ENCODE results near the gene GRK7. TPM values are rescaled to one million over a fixed set of nuclear protein-coding genes. Genes with fewer than 3 reads are reported as not detected.

The GRK7 gene
- total RNA-seq, 1 donor from 2014 or later: not detected

DNA sequence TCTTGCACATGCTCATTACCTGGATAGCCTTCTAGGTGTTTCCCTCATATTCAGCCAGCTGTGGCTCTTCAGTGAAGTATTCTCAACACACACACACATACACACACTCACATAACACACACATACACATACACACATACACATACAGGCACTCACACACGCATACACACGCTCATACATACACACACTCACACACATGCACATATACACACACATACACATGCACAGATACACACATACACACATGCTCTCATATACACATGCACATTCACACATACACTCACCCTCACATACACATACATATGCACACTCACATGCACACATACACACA, 41.2 kb downstream of the GRK7 start:
- H3K9me3 Mint-ChIP-seq (ENCODE audit: unreplicated experiment): peaks cover 9% of the 10 kb centered on the region
- TF ChIP-seq, protein P1, sequence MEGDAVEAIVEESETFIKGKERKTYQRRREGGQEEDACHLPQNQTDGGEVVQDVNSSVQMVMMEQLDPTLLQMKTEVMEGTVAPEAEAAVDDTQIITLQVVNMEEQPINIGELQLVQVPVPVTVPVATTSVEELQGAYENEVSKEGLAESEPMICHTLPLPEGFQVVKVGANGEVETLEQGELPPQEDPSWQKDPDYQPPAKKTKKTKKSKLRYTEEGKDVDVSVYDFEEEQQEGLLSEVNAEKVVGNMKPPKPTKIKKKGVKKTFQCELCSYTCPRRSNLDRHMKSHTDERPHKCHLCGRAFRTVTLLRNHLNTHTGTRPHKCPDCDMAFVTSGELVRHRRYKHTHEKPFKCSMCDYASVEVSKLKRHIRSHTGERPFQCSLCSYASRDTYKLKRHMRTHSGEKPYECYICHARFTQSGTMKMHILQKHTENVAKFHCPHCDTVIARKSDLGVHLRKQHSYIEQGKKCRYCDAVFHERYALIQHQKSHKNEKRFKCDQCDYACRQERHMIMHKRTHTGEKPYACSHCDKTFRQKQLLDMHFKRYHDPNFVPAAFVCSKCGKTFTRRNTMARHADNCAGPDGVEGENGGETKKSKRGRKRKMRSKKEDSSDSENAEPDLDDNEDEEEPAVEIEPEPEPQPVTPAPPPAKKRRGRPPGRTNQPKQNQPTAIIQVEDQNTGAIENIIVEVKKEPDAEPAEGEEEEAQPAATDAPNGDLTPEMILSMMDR (IDR thresholded peaks at IDR 0.05): no peak
- DNase-seq (ENCODE audit: extremely low spot score, unreplicated experiment): no peak
- H3K4me1 Mint-ChIP-seq (ENCODE audit: unreplicated experiment): no peaks in the 10 kb centered on the region
- H3K27ac Mint-ChIP-seq (ENCODE audit: unreplicated experiment): no peak overlapping the region
- no peak overlapping the region for H3K4me3 Mint-ChIP-seq (ENCODE audit: unreplicated experiment)
- no peaks in the 10 kb centered on the region for H3K36me3 Mint-ChIP-seq (ENCODE audit: unreplicated experiment)
- peaks cover 8% of the 10 kb centered on the region for H3K27me3 Mint-ChIP-seq (ENCODE audit: unreplicated experiment)

DNA sequence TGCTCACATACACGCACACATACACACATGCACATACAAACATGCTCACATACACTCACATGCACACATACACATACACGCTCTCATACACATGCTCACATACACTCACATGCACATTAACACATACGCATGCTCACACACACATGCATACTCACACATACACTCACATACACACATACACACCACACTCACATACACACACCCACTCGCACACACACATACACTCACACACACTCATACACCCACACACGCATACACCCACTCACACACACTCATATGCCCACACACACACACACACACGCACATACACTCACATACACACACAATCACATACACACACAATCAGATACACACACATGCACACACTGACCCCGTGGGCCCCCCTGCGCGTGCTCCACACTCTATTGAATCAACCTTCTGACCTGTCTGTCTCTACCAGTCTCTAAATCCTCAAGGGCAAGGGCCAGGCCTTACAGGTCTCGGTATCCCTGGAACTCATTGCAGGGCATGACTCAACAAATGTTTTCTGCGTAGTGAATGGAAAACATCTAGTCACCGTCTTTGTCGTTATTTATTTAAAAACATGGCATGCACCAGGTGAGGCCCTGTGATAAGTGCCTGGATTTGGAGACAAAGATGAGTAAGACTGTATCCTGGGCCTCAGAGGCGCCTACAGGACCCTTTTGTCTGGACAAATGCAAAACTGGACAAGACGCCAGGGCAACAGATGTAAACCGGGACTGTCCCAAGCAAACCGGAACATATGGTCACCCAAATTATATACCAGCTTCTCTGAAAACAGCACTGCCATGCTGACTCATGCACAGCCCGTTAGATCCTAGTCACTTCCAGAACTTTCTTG, 41.8 kb downstream of the GRK7 start:
- Mint-ChIP-seq H3K27ac (ENCODE audit: unreplicated experiment) (no peak overlapping the region), H3K4me1 (ENCODE audit: unreplicated experiment) (no peaks in the 10 kb centered on the region), H3K9me3 (ENCODE audit: unreplicated experiment) (peaks cover 9% of the 10 kb centered on the region), H3K27me3 (ENCODE audit: unreplicated experiment) (peaks cover 11% of the 10 kb centered on the region), H3K36me3 (ENCODE audit: unreplicated experiment) (no peaks in the 10 kb centered on the region), H3K4me3 (ENCODE audit: unreplicated experiment) (no peak overlapping the region)
- no peak for DNase-seq (ENCODE audit: extremely low spot score, unreplicated experiment)
- TF ChIP-seq, protein P1 (IDR thresholded peaks at IDR 0.05): no peak

DNA sequence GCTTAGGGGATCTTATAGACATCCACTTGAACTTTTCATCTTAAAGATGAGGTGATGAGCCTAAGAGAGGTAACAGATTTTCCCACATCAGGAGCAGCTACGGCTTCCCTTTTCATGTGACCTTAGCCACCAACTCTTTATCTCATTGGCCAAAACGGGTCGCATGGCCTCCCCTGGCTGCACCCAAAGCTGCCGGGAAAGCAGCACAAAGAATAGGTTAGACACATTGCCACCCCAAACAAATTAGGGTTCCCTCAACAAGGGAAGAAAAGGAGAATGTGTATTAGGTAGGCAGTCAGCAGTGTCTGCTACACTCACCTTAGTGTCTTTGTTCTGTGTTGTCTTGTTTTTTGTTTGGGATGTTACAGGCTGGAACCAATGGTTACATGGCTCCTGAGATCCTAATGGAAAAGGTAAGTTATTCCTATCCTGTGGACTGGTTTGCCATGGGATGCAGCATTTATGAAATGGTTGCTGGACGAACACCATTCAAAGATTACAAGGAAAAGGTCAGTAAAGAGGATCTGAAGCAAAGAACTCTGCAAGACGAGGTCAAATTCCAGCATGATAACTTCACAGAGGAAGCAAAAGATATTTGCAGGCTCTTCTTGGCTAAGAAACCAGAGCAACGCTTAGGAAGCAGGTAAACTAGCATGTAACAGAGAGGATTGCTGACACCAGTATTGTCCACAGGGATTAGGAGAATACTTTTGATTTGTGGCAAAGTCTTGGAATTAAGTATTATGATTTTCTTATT, 44.2 kb downstream of the GRK7 start:
- Mint-ChIP-seq H3K4me3 (ENCODE audit: unreplicated experiment) (no peak overlapping the region), H3K27ac (ENCODE audit: unreplicated experiment) (no peak overlapping the region), H3K9me3 (ENCODE audit: unreplicated experiment) (no peaks in the 10 kb centered on the region)

DNA sequence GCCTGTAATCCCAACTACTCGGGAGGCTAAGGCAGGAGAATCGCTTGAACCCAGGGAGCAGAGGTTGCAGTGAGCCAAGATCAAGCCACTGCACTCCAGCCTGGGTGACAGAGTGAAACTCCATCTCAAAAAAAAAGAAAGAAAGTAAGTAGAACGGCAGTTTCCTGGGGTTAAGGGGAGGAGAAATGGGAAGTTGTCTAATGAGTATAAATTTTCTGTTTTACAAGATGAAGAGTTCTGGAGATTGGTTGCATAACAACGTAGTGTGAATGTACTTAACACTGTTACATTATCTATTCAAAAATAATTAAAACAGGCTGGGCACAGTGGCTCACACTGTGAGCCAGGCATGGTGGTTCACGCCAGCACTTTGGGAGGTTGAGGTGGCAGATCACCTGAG, 45.4 kb downstream of the GRK7 start:
- Mint-ChIP-seq H3K4me3 (ENCODE audit: unreplicated experiment) (no peak overlapping the region), H3K36me3 (ENCODE audit: unreplicated experiment) (no peaks in the 10 kb centered on the region), H3K27ac (ENCODE audit: unreplicated experiment) (no peak overlapping the region), H3K9me3 (ENCODE audit: unreplicated experiment) (no peaks in the 10 kb centered on the region), H3K27me3 (ENCODE audit: unreplicated experiment) (peaks cover 11% of the 10 kb centered on the region), H3K4me1 (ENCODE audit: unreplicated experiment) (no peaks in the 10 kb centered on the region)
- TF ChIP-seq, protein P1 (IDR thresholded peaks at IDR 0.05): no peak
- no peak for DNase-seq (ENCODE audit: extremely low spot score, unreplicated experiment)

More for the DNA sequence above, 44.2 kb downstream of the GRK7 start:
- Mint-ChIP-seq H3K4me1 (ENCODE audit: unreplicated experiment) (no peaks in the 10 kb centered on the region), H3K36me3 (ENCODE audit: unreplicated experiment) (no peaks in the 10 kb centered on the region), H3K27me3 (ENCODE audit: unreplicated experiment) (peaks cover 14% of the 10 kb centered on the region)
- no peak for DNase-seq (ENCODE audit: extremely low spot score, unreplicated experiment)
- TF ChIP-seq, protein P1 (IDR thresholded peaks at IDR 0.05): no peak

DNA sequence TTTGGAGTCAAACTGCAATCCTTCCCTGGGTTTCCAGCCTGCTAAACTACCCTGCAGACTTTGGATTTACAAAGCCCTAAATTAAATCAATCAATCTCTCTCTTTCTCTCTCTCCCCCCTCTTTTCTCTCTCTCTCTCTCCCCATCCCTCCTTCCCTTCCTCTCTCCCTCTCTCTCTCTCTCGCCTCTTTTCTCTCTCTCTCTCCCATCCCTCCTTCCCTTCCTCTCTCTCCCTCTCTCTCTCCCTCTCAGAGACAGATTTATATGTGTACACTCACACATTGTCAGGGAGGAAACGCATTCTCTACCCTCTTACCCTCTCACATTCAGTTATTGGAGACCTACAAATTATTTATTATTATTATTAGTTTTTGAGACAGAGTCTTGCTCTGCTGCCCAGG, 47.0 kb downstream of the GRK7 start:
- no peaks in the 10 kb centered on the region for H3K9me3 Mint-ChIP-seq (ENCODE audit: unreplicated experiment)
- H3K4me3 Mint-ChIP-seq (ENCODE audit: unreplicated experiment): no peak overlapping the region
- TF ChIP-seq, protein P1 (IDR thresholded peaks at IDR 0.05): no peak
- H3K4me1 Mint-ChIP-seq (ENCODE audit: unreplicated experiment): no peaks in the 10 kb centered on the region
- no peak for DNase-seq (ENCODE audit: extremely low spot score, unreplicated experiment)
- peaks cover under 1% of the 10 kb centered on the region for H3K36me3 Mint-ChIP-seq (ENCODE audit: unreplicated experiment)
- H3K27me3 Mint-ChIP-seq (ENCODE audit: unreplicated experiment): peaks cover 20% of the 10 kb centered on the region
- no peak overlapping the region for H3K27ac Mint-ChIP-seq (ENCODE audit: unreplicated experiment)
